Calu3 (cell line): Measurements from ENCODE around the gene RHBDF2. TPM values are rescaled to one million over a fixed set of nuclear protein-coding genes. Genes with fewer than 3 reads are reported as not detected.

Experiments used
- BruUV-seq: library from RNA; stranded (reverse); fragments of 400-500 nt; replicated peaks from 2 replicates; lab custom pipeline; 2021; lab: Mats Ljungman, UMichigan
- CTCF ChIA-PET: fragments of 300-600 bp; sonication (Branson Sonifier 250); formaldehyde crosslinking; loops from one replicate; lab custom pipeline; 2022; ENCODE audit warnings: antibody characterized with exemption; lab: Charles Lee
- DNase-seq: peaks from one replicate; pipeline ENCODE4 v3.0.0; 2022
- H3K27ac Mint-ChIP-seq: one replicate; pipeline ENCODE4 v1.8.0; 2022; ENCODE audit warnings: mixed read lengths; ENCODE audit not compliant: unreplicated experiment
- H3K27me3 Mint-ChIP-seq: one replicate; pipeline ENCODE4 v1.8.0; 2022; ENCODE audit warnings: mixed read lengths; ENCODE audit not compliant: unreplicated experiment
- H3K36me3 Mint-ChIP-seq: one replicate; pipeline ENCODE4 v1.8.0; 2022; ENCODE audit warnings: mild to moderate bottlenecking, moderate library complexity, mixed read lengths; ENCODE audit not compliant: insufficient read depth, unreplicated experiment
- H3K4me1 Mint-ChIP-seq: one replicate; pipeline ENCODE4 v1.8.0; 2022; ENCODE audit warnings: mild to moderate bottlenecking, low read depth, mixed read lengths; ENCODE audit not compliant: unreplicated experiment
- H3K4me3 Mint-ChIP-seq: one replicate; pipeline ENCODE4 v1.8.0; 2022; ENCODE audit warnings: mild to moderate bottlenecking, low read depth, moderate library complexity, mixed read lengths; ENCODE audit not compliant: unreplicated experiment
- H3K9me3 Mint-ChIP-seq: one replicate; pipeline ENCODE4 v1.8.0; 2022; ENCODE audit warnings: low read depth, mixed read lengths; ENCODE audit not compliant: unreplicated experiment
- CTCF ChIP-seq: fragments of 200-600 bp; IDR thresholded peaks from one replicate; pipeline ENCODE4 v1.8.0; 2022; ENCODE audit warnings: antibody characterized with exemption; ENCODE audit not compliant: unreplicated experiment
- intact Hi-C: fragments of 100-400 bp; cut with micrococcal nuclease; formaldehyde crosslinking; loops from one replicate; pipeline ENCODE4 v1.10.0; 2022; ENCODE audit not compliant: unreplicated experiment
- total RNA-seq: library from RNA; stranded (reverse); gene quantifications from 2 replicates; pipeline ENCODE4 v1.2.3, GENCODE V29; 2022

Gene RHBDF2
- total RNA-seq, 1 experiment from 2014 or later: 47.7 TPM

GRCh38 chr17:76544546-76545365, 43.5 kb upstream of the RHBDF2 start:
- Mint-ChIP-seq H3K36me3 (no peaks in the 10 kb centered on the region), H3K4me3 (no peak overlapping the region), H3K27ac (no peak overlapping the region), H3K9me3 (no peaks in the 10 kb centered on the region), H3K4me1 (no peaks in the 10 kb centered on the region), H3K27me3 (peaks cover 40% of the 10 kb centered on the region)
- CTCF ChIA-PET: no interaction called here
- no TSS peak for BruUV-seq
- DNase-seq: no peak
- no peak for TF ChIP-seq CTCF
- intact Hi-C loops: no loop called here

GRCh38 chr17:76543826-76544545, 42.8 kb upstream of the RHBDF2 start:
- no peaks in the 10 kb centered on the region for H3K36me3 Mint-ChIP-seq
- CTCF ChIA-PET: interaction anchor here (0.7 kb wide), 1 partner anchor 94 kb away, joined by 3 read pairs; no protein-coding TSS in a partner anchor
- no peaks in the 10 kb centered on the region for H3K9me3 Mint-ChIP-seq
- intact Hi-C loops: no loop called here
- TF ChIP-seq CTCF: no peak
- H3K4me3 Mint-ChIP-seq: no peak overlapping the region
- no peak for DNase-seq
- no peaks in the 10 kb centered on the region for H3K4me1 Mint-ChIP-seq
- H3K27ac Mint-ChIP-seq: no peak overlapping the region
- H3K27me3 Mint-ChIP-seq: peaks cover 47% of the 10 kb centered on the region
- BruUV-seq: no TSS peak

- no peak for DNase-seq
- H3K27me3 Mint-ChIP-seq: peaks cover 53% of the 10 kb centered on the region
- no peaks in the 10 kb centered on the region for H3K4me1 Mint-ChIP-seq
- no TSS peak for BruUV-seq
- H3K9me3 Mint-ChIP-seq: no peaks in the 10 kb centered on the region
- no peak overlapping the region for H3K4me3 Mint-ChIP-seq
- no peak overlapping the region for H3K27ac Mint-ChIP-seq
- CTCF ChIA-PET: interaction anchor here (0.7 kb wide), 1 partner anchor 93 kb away, joined by 3 read pairs; no protein-coding TSS in a partner anchor
- TF ChIP-seq CTCF: no peak
- no peaks in the 10 kb centered on the region for H3K36me3 Mint-ChIP-seq
- intact Hi-C loops: no loop called here
Observed at GRCh38 chr17:76543482-76543825, 42.2 kb upstream of the RHBDF2 start.

- Mint-ChIP-seq H3K4me3 (no peak overlapping the region), H3K4me1 (no peaks in the 10 kb centered on the region), H3K36me3 (no peaks in the 10 kb centered on the region), H3K27me3 (peaks cover 56% of the 10 kb centered on the region), H3K27ac (no peak overlapping the region), H3K9me3 (no peaks in the 10 kb centered on the region)
- CTCF ChIA-PET: no interaction called here
- intact Hi-C loops: no loop called here
- DNase-seq: no peak
- BruUV-seq: no TSS peak
- TF ChIP-seq CTCF: no peak
Observed at GRCh38 chr17:76542984-76543383, 41.8 kb upstream of the RHBDF2 start.
